Trophoblast cell (in vitro differentiated cells and primary cell): ENCODE data around the gene RCOR3.

Source experiments
- DNase-seq, 2 donors: peaks; one replicate each; pipeline ENCODE4 v3.0.0-alpha.2; 2016
- H2AFZ ChIP-seq: 2 replicates; pipeline ENCODE4 v1.6.1; 2013; ENCODE audit warnings: low read length, moderate library complexity, mild to moderate bottlenecking; ENCODE audit not compliant: insufficient read depth, poor library complexity
- H2AK5ac ChIP-seq: 2 replicates; pipeline ENCODE4 v1.6.1; 2013; ENCODE audit warnings: mild to moderate bottlenecking, low read length
- H2BK120ac ChIP-seq: 2 replicates; pipeline ENCODE4 v1.6.1; 2013; ENCODE audit warnings: low read length, mild to moderate bottlenecking, moderate library complexity; ENCODE audit not compliant: insufficient read depth, poor library complexity
- H2BK12ac ChIP-seq: 2 replicates; pipeline ENCODE4 v1.6.1; 2013; ENCODE audit warnings: mild to moderate bottlenecking, low read length, moderate library complexity
- H2BK5ac ChIP-seq: 2 replicates; pipeline ENCODE4 v1.6.1; 2013; ENCODE audit warnings: low read length, low read depth, moderate library complexity, mild to moderate bottlenecking; ENCODE audit not compliant: poor library complexity
- H3K14ac ChIP-seq: 2 replicates; pipeline ENCODE4 v1.6.1; 2013; ENCODE audit warnings: mild to moderate bottlenecking, low read length
- H3K18ac ChIP-seq: 2 replicates; pipeline ENCODE4 v1.6.1; 2013; ENCODE audit warnings: mild to moderate bottlenecking, low read length
- H3K23ac ChIP-seq: 2 replicates; pipeline ENCODE4 v1.6.1; 2013; ENCODE audit warnings: low read length
- H3K27ac ChIP-seq: 2 replicates; pipeline ENCODE4 v1.5.1; 2013; ENCODE audit warnings: low read depth, mild to moderate bottlenecking, inconsistent platforms, low read length, moderate library complexity
- H3K27me3 ChIP-seq: 2 replicates; pipeline ENCODE4 v1.6.1; 2013; ENCODE audit warnings: inconsistent platforms, mild to moderate bottlenecking, low read length, moderate library complexity; ENCODE audit not compliant: insufficient read depth
- H3K36me3 ChIP-seq, 2 experiments: 1 replicate in 1 of 2; 2 replicates in 1 of 2; pipeline ENCODE4 v1.6.1; 2013; ENCODE audit warnings: low read length in 2 of 2, mild to moderate bottlenecking in 2 of 2, moderate library complexity in 1 of 2; ENCODE audit not compliant: insufficient read depth in 2 of 2, control insufficient read depth in 1 of 2
- H3K4ac ChIP-seq: 2 replicates; pipeline ENCODE4 v1.6.1; 2013; ENCODE audit warnings: low read depth, mild to moderate bottlenecking, low read length, moderate library complexity
- H3K4me1 ChIP-seq, 2 experiments: 1 replicate in 1 of 2; 2 replicates in 1 of 2; pipeline ENCODE4 v1.6.1; 2013; ENCODE audit warnings: low read length in 2 of 2, mild to moderate bottlenecking in 2 of 2, moderate library complexity in 1 of 2; ENCODE audit not compliant: insufficient read depth in 2 of 2, control insufficient read depth in 1 of 2
- H3K4me2 ChIP-seq: 2 replicates; pipeline ENCODE4 v1.6.1; 2013; ENCODE audit warnings: inconsistent platforms, mild to moderate bottlenecking, low read length, moderate library complexity
- H3K4me3 ChIP-seq: 2 replicates; pipeline ENCODE4 v1.5.1; 2013; ENCODE audit warnings: mild to moderate bottlenecking, low read depth, low read length, inconsistent platforms
- H3K79me1 ChIP-seq: one replicate; pipeline ENCODE4 v1.6.1; 2013; ENCODE audit warnings: low read length
- H3K79me2 ChIP-seq: 2 replicates; pipeline ENCODE4 v1.6.1; 2013; ENCODE audit warnings: low read length, mild to moderate bottlenecking; ENCODE audit not compliant: control insufficient read depth, insufficient read depth, poor library complexity
- H3K9ac ChIP-seq: 2 replicates; pipeline ENCODE4 v1.6.1; 2013; ENCODE audit warnings: mild to moderate bottlenecking, low read length
- H3K9me3 ChIP-seq: 2 replicates; pipeline ENCODE4 v1.6.1; 2013; ENCODE audit warnings: low read depth, mild to moderate bottlenecking, control low read depth, inconsistent platforms, low read length; ENCODE audit not compliant: insufficient read depth
- H4K12ac ChIP-seq: 2 replicates; pipeline ENCODE4 v1.6.1; 2013; ENCODE audit warnings: low read depth, mild to moderate bottlenecking, low read length, moderate library complexity
- H4K8ac ChIP-seq: 2 replicates; pipeline ENCODE4 v1.6.1; 2013; ENCODE audit warnings: low read depth, mild to moderate bottlenecking, low read length, moderate library complexity
- H4K91ac ChIP-seq: one replicate; pipeline ENCODE4 v1.6.1; 2013; ENCODE audit warnings: low read depth, mild to moderate bottlenecking, low read length, moderate library complexity
- WGBS: extraction: QIAGEN DNeasy Blood & Tissue Kit; methylation state at CpG from one replicate; pipeline ENCODE4 v1.1.7; 2013; ENCODE audit warnings: missing lambda C conversion rate; ENCODE audit not compliant: insufficient read length, insufficient coverage; ENCODE audit errors: extremely low coverage; 5-methylcytosine and 5-hydroxymethylcytosine counted together

The RCOR3 gene

DNA sequence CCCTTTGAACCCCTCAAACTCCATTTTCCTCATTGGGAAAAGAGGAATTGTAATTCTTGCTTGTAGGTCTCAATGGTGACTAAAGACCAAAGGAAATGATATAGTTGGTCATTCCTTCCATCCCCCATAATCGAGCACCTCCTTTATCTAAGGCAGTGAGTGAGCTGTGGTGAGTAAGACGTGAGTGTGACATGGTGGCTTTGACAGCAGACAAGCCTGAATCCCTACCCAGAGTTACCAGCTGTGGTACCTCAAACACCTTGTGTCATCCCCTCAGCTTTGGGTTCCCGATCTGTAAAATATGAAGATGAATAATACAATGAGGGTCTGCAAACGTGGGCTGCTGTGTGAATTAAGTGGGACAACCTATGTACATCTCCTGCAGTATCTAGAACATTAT, 75.8 kb downstream of the RCOR3 start:
- no peaks in the 10 kb centered on the region for H3K36me3 ChIP-seq
- WGBS: no CpG with 5 or more reads among the region's 4 CpGs
- no peaks in the 10 kb centered on the region for H3K9me3 ChIP-seq
- no peak overlapping the region for H3K4me3 ChIP-seq
- H3K4ac ChIP-seq: no peak overlapping the region
- no peak overlapping the region for H3K18ac ChIP-seq
- H2AFZ ChIP-seq: no peak overlapping the region
- no peak overlapping the region for H3K4me2 ChIP-seq
- H3K14ac ChIP-seq: no peak overlapping the region
- no peak overlapping the region for H3K23ac ChIP-seq
- no peak overlapping the region for H3K27ac ChIP-seq
- H4K8ac ChIP-seq: no peak overlapping the region
- no peak overlapping the region for H2AK5ac ChIP-seq
- H2BK12ac ChIP-seq: no peak overlapping the region
- no peak for DNase-seq
- H3K9ac ChIP-seq: no peak overlapping the region
- no peak overlapping the region for H2BK120ac ChIP-seq
- H2BK5ac ChIP-seq: no peak overlapping the region
- no peaks in the 10 kb centered on the region for H3K79me2 ChIP-seq
- peaks cover 14 to 15% of the 10 kb centered on the region in 2 experiments for H3K4me1 ChIP-seq
- no peak overlapping the region for H4K12ac ChIP-seq
- no peak overlapping the region for H4K91ac ChIP-seq
- H3K79me1 ChIP-seq: no peaks in the 10 kb centered on the region
- no peaks in the 10 kb centered on the region for H3K27me3 ChIP-seq

DNA sequence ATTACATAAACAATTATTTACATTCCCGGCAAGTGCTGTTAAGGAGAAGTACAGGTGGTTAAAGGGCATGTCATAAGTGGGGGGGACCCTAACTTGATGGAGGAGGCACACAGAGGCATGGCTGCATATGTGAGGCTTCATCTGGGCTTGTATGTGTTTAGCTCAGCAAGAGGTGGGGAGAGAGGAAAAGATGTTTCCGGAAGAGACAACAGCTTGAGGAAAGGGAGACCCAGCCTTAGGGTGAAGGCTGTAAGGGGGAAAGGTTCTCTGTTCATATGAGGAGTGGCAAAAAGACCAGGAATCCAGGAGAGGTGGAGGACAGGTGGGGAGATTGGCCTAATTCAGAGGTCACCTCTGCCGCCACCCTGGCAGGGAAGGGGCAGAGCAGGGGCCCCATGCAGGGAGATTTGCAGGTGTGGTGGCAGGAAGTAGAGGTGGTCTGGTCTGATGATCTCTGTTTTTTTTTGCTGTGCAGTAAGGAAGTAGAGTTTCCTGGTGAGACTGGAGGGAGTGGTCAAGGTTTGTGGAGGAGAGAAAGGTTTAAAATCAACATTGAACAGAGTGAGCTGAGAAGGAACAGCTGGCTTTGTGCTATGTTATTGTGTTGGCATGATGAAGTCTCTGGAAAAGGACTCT, 76.5 kb downstream of the RCOR3 start:
- DNase-seq: no peak
- Histone ChIP-seq H3K27ac (no peak overlapping the region), H2AFZ (no peak overlapping the region), H2BK5ac (no peak overlapping the region), H4K91ac (no peak overlapping the region), H3K23ac (no peak overlapping the region), H3K4ac (no peak overlapping the region), H3K79me1 (no peaks in the 10 kb centered on the region), H4K12ac (no peak overlapping the region), H2BK12ac (no peak overlapping the region), H3K4me2 (no peak overlapping the region), H3K18ac (no peak overlapping the region), H3K27me3 (no peaks in the 10 kb centered on the region), H3K14ac (no peak overlapping the region), H2AK5ac (no peak overlapping the region), H3K4me1 (peaks cover 10 to 11% of the 10 kb centered on the region in 2 experiments), H3K36me3 (no peaks in the 10 kb centered on the region), H4K8ac (no peak overlapping the region), H3K9me3 (no peaks in the 10 kb centered on the region), H2BK120ac (no peak overlapping the region), H3K9ac (no peak overlapping the region), H3K4me3 (no peak overlapping the region), H3K79me2 (no peaks in the 10 kb centered on the region)
- no CpG with 5 or more reads among the region's 3 CpGs for WGBS

DNA sequence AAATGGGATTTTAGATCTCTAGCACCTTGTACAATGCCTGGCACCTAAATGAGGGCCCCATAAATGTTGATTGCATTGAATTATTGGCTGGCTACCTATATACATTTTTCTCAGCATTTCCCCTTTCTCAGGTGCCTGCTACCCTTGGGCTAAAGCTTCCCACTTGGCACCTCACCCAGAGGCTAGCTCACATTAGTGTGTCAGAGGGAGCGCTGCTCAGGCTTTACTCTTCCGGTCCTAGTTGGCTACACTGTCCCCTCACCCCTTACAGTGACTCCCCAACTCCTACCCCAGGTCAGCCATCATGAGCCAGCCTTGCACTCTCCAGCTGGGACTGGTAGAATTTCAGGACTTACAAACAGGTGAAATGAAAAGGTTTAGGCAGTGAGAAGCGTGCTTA, 77.0 kb downstream of the RCOR3 start:
- Histone ChIP-seq H3K27ac (no peak overlapping the region), H3K14ac (no peak overlapping the region), H4K91ac (no peak overlapping the region), H2BK12ac (no peak overlapping the region), H3K4me1 (peaks cover 10 to 11% of the 10 kb centered on the region in 2 experiments), H2BK120ac (no peak overlapping the region), H3K9me3 (no peaks in the 10 kb centered on the region), H4K8ac (no peak overlapping the region), H3K36me3 (no peaks in the 10 kb centered on the region), H3K4ac (no peak overlapping the region), H2AK5ac (no peak overlapping the region), H3K27me3 (no peaks in the 10 kb centered on the region), H3K79me1 (no peaks in the 10 kb centered on the region), H2BK5ac (no peak overlapping the region), H3K23ac (no peak overlapping the region), H3K18ac (no peak overlapping the region), H3K9ac (no peak overlapping the region), H3K4me3 (no peak overlapping the region), H2AFZ (no peak overlapping the region), H3K4me2 (no peak overlapping the region), H3K79me2 (no peaks in the 10 kb centered on the region), H4K12ac (no peak overlapping the region)
- no peak for DNase-seq
- WGBS: no CpG with 5 or more reads among the region's 3 CpGs

DNA sequence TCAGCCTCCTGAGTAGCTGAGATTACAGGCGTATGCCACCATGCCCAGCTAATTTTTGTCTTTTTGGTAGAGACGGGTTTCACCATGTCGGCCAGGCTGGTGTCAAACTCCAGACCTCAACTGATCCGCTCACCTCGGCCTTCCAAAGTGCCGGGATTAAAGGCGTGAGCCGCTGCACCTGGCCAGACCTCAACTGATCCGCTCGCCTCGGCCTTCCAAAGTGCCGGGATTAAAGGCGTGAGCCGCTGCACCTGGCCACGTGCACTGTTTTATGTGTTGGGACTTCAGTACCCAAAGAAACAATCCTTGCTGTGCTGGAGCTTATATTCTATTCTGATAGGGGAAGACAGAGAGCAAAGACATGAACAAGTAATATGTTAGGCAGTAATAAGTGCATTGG, 77.6 kb downstream of the RCOR3 start:
- H3K14ac ChIP-seq: no peak overlapping the region
- no peaks in the 10 kb centered on the region for H3K9me3 ChIP-seq
- no peak overlapping the region for H4K8ac ChIP-seq
- H3K79me1 ChIP-seq: no peaks in the 10 kb centered on the region
- no peaks in the 10 kb centered on the region for H3K79me2 ChIP-seq
- no peak overlapping the region for H3K23ac ChIP-seq
- peaks cover 10 to 11% of the 10 kb centered on the region in 2 experiments for H3K4me1 ChIP-seq
- WGBS: no CpG with 5 or more reads among the region's 15 CpGs
- no peak overlapping the region for H4K91ac ChIP-seq
- no peaks in the 10 kb centered on the region for H3K36me3 ChIP-seq
- H4K12ac ChIP-seq: no peak overlapping the region
- no peak overlapping the region for H3K9ac ChIP-seq
- H3K4me3 ChIP-seq: no peak overlapping the region
- H2BK5ac ChIP-seq: no peak overlapping the region
- no peak overlapping the region for H2BK120ac ChIP-seq
- no peak overlapping the region for H2AFZ ChIP-seq
- H3K27ac ChIP-seq: no peak overlapping the region
- no peak overlapping the region for H3K4me2 ChIP-seq
- no peak overlapping the region for H3K18ac ChIP-seq
- no peak for DNase-seq
- no peak overlapping the region for H2AK5ac ChIP-seq
- H2BK12ac ChIP-seq: no peak overlapping the region
- no peaks in the 10 kb centered on the region for H3K27me3 ChIP-seq
- no peak overlapping the region for H3K4ac ChIP-seq
